NCI-H1930 (cell line): ENCODE results near the gene CTDSP2.
"Not testable (repeated sequence)": the region's sequence is repeated elsewhere in the genome, so short reads cannot be mapped to it uniquely, and the experiment has no call there.

Source experiments
- DNase-seq, 2 experiments: peaks; one replicate each; lab custom pipeline; 2025; lab: John Stamatoyannopoulos, UW

CTDSP2 gene

GRCh38 chr12:57881475-57881874 lies 34.9 kb upstream of the CTDSP2 start:
- no peak for DNase-seq

GRCh38 chr12:57881035-57881434 lies 34.5 kb upstream of the CTDSP2 start:
- not testable (repeated sequence) for DNase-seq

GRCh38 chr12:57877876-57878275 lies 31.3 kb upstream of the CTDSP2 start:
- DNase-seq: no peak

GRCh38 chr12:57875753-57876547 lies 29.4 kb upstream of the CTDSP2 start:
- DNase-seq: no peak

GRCh38 chr12:57874166-57875108 lies 27.9 kb upstream of the CTDSP2 start:
- DNase-seq: no peak

GRCh38 chr12:57872362-57872761 lies 25.8 kb upstream of the CTDSP2 start:
- no peak for DNase-seq

GRCh38 chr12:57869927-57870318 lies 23.4 kb upstream of the CTDSP2 start:
- DNase-seq: no peak

GRCh38 chr12:57869298-57869926 lies 22.9 kb upstream of the CTDSP2 start:
- no peak for DNase-seq

- no peak for DNase-seq
Measured at GRCh38 chr12:57868851-57869268, 22.3 kb upstream of the CTDSP2 start.

- no peak for DNase-seq
Measured at GRCh38 chr12:57868221-57868620, 21.7 kb upstream of the CTDSP2 start.

- no peak for DNase-seq
Measured at GRCh38 chr12:57866308-57867019, 19.9 kb upstream of the CTDSP2 start.

GRCh38 chr12:57865084-57865751 lies 18.7 kb upstream of the CTDSP2 start:
- no peak for DNase-seq

GRCh38 chr12:57864442-57865083 lies 18.0 kb upstream of the CTDSP2 start:
- DNase-seq: no peak

GRCh38 chr12:57863676-57864075 lies 17.1 kb upstream of the CTDSP2 start:
- no peak for DNase-seq

GRCh38 chr12:57861967-57862366 lies 15.4 kb upstream of the CTDSP2 start:
- no peak for DNase-seq

GRCh38 chr12:57860883-57861282 lies 14.4 kb upstream of the CTDSP2 start:
- not testable (repeated sequence) for DNase-seq

- no peak for DNase-seq
Measured at GRCh38 chr12:57859121-57859520, 12.6 kb upstream of the CTDSP2 start.

GRCh38 chr12:57858123-57858522 lies 11.6 kb upstream of the CTDSP2 start:
- not testable (repeated sequence) for DNase-seq

- no peak for DNase-seq
Measured at GRCh38 chr12:57854965-57855364, 8.4 kb upstream of the CTDSP2 start.

- DNase-seq: no peak
Measured at GRCh38 chr12:57853864-57854556, 7.5 kb upstream of the CTDSP2 start.
